GM19238 (cell line): Measurements from ENCODE around the gene CLSTN2.

Experiments used
- DNase-seq: peaks from one replicate; pipeline ENCODE4 v3.0.0; 2011; ENCODE audit warnings: low spot score; ENCODE audit not compliant: insufficient read length

CLSTN2 gene

GRCh38 chr3:140091143-140091542 lies 156.2 kb downstream of the CLSTN2 start:
- no peak for DNase-seq

- DNase-seq, result no peak
These were observed 158.0 kb downstream of the CLSTN2 start for GRCh38 chr3:140092848-140093536.

- DNase-seq, result no peak
These were observed 158.8 kb downstream of the CLSTN2 start for GRCh38 chr3:140093742-140094141.

GRCh38 chr3:140094487-140094886 lies 159.5 kb downstream of the CLSTN2 start:
- DNase-seq, result no peak

GRCh38 chr3:140096037-140096436 lies 161.1 kb downstream of the CLSTN2 start:
- no peak for DNase-seq

GRCh38 chr3:140097874-140098635 lies 163.1 kb downstream of the CLSTN2 start:
- DNase-seq, result no peak

- no peak for DNase-seq
These were observed 165.5 kb downstream of the CLSTN2 start for GRCh38 chr3:140100479-140100878.

GRCh38 chr3:140103166-140103565 lies 168.2 kb downstream of the CLSTN2 start:
- no peak for DNase-seq

GRCh38 chr3:140103986-140104645 lies 169.1 kb downstream of the CLSTN2 start:
- DNase-seq, result no peak

GRCh38 chr3:140113996-140114788 lies 179.2 kb downstream of the CLSTN2 start:
- no peak for DNase-seq

- DNase-seq, result no peak
These were observed 179.8 kb downstream of the CLSTN2 start for GRCh38 chr3:140114789-140115080.

- DNase-seq, result no peak
These were observed 182.1 kb downstream of the CLSTN2 start for GRCh38 chr3:140117096-140117526.

- no peak for DNase-seq
These were observed 187.2 kb downstream of the CLSTN2 start for GRCh38 chr3:140122183-140122582.

- no peak for DNase-seq
These were observed 193.2 kb downstream of the CLSTN2 start for GRCh38 chr3:140128217-140128616.

GRCh38 chr3:140128631-140129030 lies 193.6 kb downstream of the CLSTN2 start:
- DNase-seq, result no peak

GRCh38 chr3:140129768-140130284 lies 194.8 kb downstream of the CLSTN2 start:
- no peak for DNase-seq

GRCh38 chr3:140131895-140132294 lies 196.9 kb downstream of the CLSTN2 start:
- no peak for DNase-seq

GRCh38 chr3:140134231-140134965 lies 199.4 kb downstream of the CLSTN2 start:
- no peak for DNase-seq

GRCh38 chr3:140135461-140135860 lies 200.5 kb downstream of the CLSTN2 start:
- no peak for DNase-seq

- no peak for DNase-seq
These were observed 208.5 kb downstream of the CLSTN2 start for GRCh38 chr3:140143367-140144069.
